Measurements from ENCODE around the gene SGF29.

- TF ChIP-seq CTCF (conservative IDR thresholded peaks at IDR 0.05) (no peak), EZH2 (IDR thresholded peaks at IDR 0.05; ENCODE audit: low read depth) (no peak)
Observed at GRCh38 chr16:28526201-28527099, 27.3 kb upstream of the SGF29 start.

Measured in PC-9 (cell line).